PC-9 (cell line): Measurements from ENCODE around the gene DUSP14.

ENCODE experiments used
- CTCF ChIP-seq: fragments of 200-600 bp; sonication (generic); conservative IDR thresholded peaks from 2 replicates; pipeline ENCODE4 v1.6.1; 2017; ENCODE audit warnings: mixed run types, antibody characterized with exemption, mild to moderate bottlenecking, moderate library complexity
- EZH2 ChIP-seq: fragments of 200-600 bp; sonication (generic); IDR thresholded peaks from 2 replicates; pipeline ENCODE4 v1.8.0; 2017; ENCODE audit warnings: antibody characterized with exemption, low read depth

DNA sequence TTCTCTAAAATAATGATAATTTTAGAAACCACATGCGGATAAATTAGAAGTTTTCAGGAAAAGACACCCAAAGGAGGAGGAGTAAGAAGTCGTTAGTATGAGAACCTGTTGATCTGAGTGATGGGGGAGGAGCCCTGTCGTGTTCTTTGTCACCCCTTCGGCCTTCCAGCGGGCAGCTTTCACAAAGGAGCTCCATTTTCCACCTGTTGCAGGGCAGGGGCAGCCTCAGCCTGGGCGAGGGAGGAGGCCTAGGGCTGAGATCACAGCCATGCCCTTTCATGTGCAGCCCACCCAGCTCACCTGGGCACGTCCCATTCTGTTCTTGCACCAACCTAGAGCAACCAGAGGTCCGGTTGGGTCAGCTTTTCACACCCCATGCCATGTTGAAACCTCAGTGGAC is 5.3 kb downstream of the DUSP14 start:
- TF ChIP-seq CTCF (no peak), EZH2 (no peak)
